ENCODE data around the gene ELP1.
"Not testable (repeated sequence)": the region's sequence is repeated elsewhere in the genome, so short reads cannot be mapped to it uniquely, and the experiment has no call there.

Gene ELP1

GRCh38 chr9:108928386-108928785 lies 5.5 kb downstream of the ELP1 start:
- DNase-seq, result no peak

DNA sequence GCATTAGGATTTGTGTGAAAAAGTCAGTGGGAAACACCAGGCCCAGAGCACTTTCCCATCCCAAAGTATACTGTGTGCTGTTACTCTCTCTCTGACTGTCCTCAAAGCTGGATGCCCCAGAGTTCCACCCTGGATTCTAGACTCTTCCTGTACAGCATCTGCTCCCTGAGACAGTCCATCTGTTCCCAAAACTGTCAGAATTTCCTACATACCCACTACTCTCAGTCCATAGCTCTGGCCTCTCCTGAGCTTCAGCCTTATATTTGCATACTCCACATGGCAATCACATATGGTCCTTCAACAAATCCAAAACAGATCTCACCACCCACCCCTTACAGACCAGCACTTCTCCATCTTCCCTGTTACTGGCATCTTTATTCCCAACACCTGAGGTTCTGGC lies 9.5 kb downstream of the ELP1 start:
- no peak for DNase-seq

DNA sequence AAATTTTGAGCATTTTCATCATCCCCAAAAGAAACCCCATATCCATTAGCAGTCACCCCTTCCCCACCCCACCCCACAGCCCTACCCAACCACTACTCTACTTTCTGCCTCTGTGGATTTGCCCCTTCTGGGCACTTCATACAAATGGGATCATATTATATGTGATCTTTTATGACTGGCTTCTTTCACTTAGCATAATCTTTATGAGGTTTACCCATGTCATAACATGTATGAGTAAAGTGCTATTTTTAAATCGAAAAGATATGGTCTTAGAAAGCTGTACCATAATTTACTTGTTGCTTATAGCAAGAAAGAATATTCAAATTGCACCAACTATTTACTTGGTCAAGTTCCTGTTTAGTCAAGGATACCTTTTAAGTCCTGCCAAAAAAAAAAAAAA lies 12.7 kb downstream of the ELP1 start:
- no peak for DNase-seq

- DNase-seq, result not testable (repeated sequence)
Measured at GRCh38 chr9:108920401-108920800, 13.5 kb downstream of the ELP1 start.

- no peak for DNase-seq
Measured at GRCh38 chr9:108919517-108919916, 14.4 kb downstream of the ELP1 start.

DNA sequence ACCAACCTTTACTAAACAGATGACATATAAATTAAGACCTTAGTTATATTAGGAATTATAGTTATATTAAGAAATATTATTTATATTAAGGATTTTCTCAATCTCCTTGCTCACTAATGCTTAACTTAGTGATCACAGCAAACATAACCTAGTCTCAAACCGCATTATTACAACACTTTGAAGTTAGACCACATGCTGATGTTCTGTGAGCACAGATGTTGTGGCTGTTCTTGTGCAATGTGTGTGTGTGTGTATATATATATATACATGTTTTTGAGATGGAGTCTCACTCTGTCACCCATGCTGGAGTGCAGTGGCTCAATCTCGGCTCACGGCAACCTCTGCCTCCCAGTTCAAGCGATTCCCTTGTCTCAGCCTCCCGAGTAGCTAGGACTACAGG lies 20.5 kb downstream of the ELP1 start:
- no peak for DNase-seq

GRCh38 chr9:108911820-108912219 lies 22.1 kb downstream of the ELP1 start:
- no peak for DNase-seq

- no peak for DNase-seq
Measured at GRCh38 chr9:108910914-108911313, 23.0 kb downstream of the ELP1 start.

GRCh38 chr9:108910402-108910801 lies 23.5 kb downstream of the ELP1 start:
- DNase-seq, result no peak

DNA sequence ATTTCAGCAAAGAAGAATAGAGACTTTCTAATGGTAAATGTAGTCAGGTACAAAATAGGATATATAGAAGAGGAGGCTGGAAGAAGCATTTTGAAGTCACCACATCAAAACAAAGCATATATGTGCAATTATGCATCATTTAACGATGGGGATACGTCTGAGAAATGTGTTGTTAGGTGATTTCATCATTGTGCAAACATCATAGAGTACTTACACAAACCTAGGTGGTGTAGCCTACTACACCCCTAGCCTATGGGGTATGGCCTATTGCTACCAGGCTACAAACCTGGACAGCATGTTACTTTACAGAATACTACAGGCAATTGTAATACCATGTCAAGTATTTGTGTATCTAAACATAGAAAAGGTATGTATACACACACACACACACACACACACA lies 28.4 kb downstream of the ELP1 start:
- no peak for DNase-seq

DNA sequence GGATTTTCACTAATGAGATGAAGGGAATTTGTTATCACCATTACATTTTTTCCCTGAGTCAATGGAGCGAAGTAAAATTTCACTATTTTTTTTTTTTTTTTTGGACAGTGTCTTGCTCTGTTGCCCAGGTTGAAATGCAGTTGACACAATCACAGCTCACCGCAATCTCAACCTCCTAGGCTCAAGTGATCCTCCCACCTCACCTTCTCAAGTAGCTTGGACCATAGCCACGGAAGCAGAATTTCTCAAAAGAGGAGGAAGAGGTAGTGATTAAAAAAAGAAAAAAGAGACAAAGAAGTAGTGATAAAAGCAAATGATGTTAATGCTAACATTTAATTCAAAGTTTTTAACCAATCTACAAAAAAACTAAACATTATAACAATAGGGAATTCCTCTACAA lies 29.8 kb downstream of the ELP1 start:
- DNase-seq, result no peak

GRCh38 chr9:108903420-108904103 lies 30.4 kb downstream of the ELP1 start:
- no peak for DNase-seq

DNA sequence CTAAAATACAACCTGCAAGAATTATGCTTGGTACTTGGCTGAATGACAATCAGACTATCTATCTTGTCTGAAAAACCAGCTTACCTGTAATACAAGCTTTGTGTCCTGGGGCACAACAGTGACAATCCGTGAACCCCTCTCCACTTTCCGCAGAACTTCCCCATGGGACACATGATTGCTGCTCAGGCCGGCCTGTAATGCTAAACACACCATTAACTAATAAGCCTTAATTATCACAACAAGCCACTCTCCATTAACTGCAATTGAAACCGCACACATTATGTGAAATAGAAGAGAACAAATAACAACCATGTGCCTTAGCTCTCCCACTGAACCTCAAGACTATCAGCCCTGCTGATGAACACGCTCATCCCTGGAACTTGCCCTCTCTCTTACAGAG lies 33.7 kb downstream of the ELP1 start:
- DNase-seq, result no peak

DNA sequence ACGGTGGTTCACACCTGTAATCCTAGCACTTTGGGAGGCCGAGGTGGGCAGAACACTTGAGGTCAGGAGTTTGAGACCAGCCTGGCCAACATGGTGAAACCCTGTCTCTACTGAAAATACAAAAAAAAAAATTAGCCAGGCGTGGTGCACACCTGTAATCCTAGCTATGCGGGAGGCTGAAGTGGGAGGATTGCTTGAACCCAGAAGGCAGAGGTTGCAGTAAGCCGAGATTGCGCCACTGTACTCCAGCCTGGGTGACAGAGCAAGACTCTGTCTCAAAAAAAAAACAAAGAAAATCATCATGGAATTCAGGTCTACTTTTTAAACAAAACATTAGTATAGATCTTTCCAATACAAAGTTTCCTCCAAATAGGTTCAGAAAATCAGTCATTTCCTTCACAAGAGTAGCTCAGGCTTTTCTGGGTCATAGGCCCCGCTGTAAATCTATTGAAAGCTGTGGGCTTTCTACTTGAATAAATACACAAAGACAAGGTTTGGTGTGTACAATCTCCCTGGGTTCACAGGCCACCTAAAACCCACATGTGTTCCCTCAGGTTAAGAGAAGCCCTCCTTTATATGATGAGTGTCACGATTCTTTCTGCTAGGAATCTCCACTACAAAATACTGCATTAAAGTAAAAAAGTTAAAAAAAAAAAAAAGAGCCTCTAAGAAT lies 34.8 kb downstream of the ELP1 start:
- DNase-seq, result not testable (repeated sequence)

DNA sequence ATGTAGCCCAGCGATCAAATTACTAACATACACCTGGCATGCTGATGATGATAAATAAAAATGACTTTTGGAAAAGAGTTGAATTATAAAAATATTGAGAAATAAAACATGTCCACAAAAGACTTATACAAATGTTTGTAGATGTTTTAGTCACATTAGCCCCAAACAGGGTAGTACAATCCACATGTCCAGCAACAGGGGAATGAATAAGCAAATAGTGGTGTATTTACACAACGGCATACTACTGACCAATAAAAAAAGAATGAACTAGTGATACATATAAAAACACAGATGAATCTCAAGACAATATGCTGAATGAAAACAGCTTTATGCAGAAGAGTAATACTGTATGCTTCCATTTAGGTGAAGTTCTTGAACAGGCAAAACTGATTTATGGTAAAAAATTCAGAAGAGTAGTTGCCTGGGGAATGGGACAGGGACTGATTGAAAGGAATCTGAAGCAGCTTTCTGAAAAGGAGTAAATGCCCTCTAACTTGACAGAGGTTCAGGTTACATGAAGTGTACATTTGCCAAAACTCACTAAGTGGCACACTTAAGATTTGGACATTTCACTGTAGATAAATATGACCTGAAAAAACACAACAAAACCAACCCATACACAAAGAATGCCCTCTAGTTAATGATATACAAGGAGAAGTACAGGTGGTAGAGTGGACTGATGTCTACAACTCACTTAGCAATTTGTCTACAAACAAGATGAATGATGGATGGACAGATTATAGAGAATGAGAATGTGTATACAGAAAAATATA lies 36.4 kb downstream of the ELP1 start:
- no peak for DNase-seq

DNA sequence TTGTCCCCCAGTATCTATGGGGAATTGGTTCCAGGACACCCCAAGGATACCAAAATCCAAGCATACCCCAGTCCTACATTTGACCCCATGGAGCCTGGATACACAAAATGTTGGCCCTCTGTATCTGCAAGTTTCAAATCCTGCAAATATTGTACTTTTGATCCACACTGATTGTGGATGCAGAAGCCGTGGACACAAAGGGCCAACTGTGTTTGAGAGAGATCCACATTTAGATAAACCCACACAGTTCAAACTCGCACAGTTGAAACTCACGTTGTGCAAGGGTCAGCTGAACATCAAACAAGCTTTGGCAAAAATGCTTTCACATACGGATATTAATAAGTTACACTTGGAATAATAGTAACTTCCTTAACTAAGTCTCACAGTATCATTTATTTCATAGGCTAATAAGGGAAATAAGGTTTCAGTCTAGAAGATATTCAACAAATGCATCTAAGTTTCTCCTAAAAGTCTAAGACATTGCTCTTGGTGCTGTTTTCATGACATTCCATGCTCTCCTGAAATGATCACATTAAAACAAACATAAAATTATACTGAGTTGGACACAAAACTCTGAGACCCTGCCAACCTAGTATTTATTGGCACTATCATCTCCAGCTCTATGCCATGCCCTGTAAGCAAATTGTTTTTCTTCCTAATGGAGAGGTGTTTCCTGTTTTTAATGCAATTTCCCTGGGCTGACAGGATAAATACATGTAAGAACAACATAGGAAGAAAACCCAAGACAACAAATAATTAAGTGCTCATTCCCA lies 39.5 kb downstream of the ELP1 start:
- DNase-seq, result no peak

DNA sequence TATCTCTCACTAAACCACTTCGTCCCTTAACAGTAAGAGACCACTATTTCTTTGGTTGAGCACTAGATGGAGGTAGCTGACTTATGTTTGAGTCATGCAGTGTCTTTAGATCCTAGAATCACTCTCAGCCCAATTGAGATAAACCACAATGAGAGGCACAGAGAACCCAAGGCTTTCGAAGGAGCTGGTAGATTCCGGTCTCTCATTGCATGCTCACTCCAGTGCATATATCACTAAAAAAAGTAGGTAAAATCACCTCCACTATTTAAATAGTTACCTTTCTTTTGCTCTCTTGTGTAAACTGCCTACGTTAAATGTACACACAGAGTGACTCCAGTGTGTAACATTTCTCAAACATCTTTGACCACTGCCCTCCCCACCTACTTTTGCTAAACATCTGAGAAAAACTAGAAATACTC lies 44.3 kb downstream of the ELP1 start:
- DNase-seq, result no peak

GRCh38 chr9:108886594-108887271 lies 47.2 kb downstream of the ELP1 start:
- not testable (repeated sequence) for DNase-seq

DNA sequence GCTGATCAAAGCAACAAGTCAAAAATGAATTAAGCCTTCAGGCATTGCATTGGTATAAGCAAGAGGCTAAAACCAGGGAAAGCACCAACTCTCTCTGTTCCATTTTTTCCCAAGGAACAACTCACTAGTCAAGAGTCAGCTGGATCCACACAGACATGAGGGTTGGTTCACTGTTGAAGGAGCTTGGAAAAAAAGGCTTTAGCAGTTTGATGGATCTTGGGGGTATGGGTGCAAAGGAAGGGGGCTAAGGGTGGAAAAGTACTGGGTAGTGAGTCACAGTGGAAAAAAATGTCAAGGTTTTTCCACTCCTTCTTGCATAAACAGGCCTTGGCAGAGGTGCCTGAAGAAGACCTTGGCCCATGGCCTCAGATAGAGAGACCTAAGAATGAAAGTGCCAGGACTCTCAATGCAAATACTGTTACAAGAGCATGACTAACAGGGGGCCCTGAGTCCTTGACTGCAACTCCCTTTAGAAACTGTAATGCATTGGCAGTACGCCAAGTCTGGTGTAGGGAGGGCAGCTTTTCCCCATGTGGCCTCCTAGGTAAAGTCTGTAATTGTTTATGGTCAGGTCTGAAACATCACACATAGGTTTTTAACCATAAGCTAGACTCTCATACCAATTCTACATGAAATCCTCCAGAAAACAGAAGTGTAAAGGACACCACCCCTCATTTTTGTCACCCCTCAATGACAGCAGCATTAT lies 48.1 kb downstream of the ELP1 start:
- peak; percentile 59 for DNase-seq

GRCh38 chr9:108884701-108885100 lies 49.2 kb downstream of the ELP1 start:
- DNase-seq, result no peak

GRCh38 chr9:108883085-108883484 lies 50.8 kb downstream of the ELP1 start:
- no peak for DNase-seq
